Islet of Langerhans (tissue), 1 donor: ENCODE data around the gene IL7R.
"Not testable (repeated sequence)": the region's sequence is repeated elsewhere in the genome, so short reads cannot be mapped to it uniquely, and the experiment has no call there.

Source experiments
- FAIRE-seq: peaks from one replicate; lab custom pipeline; 2011; peaks lifted over from hg19 to GRCh38; lab: Jason Lieb, UNC

IL7R gene

DNA sequence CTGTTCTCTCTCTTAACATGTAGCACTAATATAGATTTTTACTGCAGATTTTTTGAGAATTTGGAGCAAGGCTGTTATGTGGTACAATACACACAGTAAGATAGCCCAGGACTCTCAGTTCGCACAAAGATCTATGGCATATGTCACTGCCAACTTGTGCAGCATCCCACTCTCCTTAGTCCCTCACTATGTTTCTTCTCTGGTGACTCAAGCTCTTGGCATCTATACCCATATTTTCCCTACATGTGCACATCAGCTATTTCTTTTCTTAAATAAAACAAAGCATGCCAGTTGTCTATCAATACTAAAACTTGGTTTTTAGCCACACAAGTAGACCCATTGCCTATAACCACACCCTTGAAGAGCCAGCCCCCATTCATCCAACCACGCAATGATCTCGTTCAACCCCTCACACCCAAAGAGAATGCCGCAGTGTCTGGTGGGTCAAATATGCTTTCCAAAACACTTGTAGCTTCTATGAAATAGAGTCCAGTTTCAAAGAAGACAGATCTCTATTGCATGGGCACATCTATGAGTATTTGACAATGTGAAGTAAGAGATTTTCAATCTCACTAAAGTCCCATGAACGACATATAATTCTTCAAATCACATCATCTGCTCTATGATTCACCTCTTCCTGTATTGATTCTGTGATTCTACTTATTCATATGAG, 18.2 kb upstream of the IL7R start:
- FAIRE-seq = no peak

DNA sequence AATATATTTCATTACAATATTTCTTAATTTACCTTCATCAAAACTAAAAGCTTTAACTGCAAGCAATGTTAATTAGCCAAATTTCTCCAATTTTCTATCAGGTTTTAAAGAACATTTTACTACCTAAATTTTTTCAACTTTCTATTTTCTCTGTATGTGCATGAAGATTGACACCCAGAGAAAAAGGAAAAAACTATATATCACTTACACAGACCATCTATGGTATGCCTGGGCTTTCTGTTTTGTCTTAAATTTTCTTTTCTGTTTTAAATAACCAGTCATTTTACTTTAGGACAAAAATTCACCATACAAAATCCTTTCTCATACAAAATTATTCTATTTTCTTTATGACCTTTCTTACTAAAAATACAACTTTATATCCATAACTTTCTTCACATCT, 13.8 kb upstream of the IL7R start:
- peak; percentile 5 for FAIRE-seq

DNA sequence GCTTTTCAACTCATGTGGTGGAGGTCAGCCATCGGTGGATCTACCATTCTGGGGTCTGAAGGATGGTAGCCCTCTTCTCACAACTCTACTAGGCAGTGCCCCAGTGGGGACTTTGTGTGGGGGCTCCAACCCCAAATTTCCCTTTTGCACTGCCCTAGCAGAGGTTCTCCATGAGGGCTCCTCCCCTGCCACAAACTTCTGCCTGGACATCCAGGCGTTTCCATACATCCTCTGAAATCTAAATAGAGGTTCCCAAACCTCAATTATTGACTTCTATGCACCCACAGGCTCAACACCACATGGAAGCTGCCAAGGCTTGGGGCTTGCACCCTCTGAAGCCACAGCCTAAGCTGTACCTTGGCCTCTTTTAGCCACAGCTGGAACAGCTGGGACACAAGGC, 11.2 kb upstream of the IL7R start:
- FAIRE-seq = not testable (repeated sequence)

DNA sequence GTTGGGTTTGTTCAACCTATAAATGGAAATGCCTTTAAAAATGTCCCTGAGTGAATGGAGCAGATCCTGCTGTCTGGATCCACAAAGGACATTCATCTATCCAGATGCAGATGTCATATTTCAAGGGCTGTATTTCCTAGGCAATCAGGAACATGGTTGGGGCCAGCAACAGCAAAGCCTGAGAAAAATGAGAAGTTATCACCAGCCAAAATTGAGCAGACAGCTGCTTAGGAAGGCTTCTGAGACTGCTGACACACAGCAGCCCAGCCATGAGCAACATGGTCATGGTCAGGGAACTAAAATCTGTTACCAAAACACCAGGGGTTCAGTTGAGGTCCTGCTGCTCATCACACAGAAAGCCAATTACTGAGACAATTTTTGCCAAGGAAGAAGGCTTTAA, 9.2 kb upstream of the IL7R start:
- FAIRE-seq = no peak

DNA sequence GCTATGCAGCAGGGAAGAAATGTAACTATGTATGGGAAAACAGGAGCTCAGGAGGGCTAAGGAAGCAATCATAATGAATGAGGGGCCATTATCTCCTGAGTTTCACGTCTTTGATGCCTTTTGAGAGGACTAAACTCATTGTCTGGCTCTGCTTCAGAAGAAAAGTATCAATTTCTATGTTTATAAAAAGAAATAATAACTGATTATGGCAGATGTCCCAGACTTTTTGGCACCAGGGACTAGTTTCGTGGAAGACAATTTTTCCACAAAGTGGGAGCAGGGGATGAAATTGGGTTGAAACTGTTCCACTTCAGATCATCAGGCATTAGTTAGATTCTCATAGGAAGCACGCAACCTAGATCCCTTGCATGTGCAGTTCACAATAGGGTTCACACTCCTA, 8.7 kb upstream of the IL7R start:
- no peak for FAIRE-seq

DNA sequence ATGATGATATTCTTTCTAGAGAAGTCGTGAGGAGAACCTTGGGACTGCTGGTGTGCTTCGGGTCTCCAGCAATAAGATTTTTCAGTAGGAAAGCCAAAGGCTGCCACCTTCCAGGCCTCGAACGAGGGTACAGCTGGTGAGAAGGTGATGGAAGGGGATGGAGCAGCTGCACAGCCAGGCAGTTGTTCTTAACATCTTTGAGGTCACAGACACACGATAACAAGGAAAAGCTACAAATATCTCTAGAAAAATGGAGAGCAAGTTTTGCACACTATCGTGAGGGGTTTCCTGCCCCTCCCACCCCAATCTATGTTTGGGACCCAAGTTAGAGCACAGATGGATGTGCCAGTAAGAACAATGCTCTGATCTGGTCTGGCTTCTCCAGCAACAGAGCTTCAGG, 6.8 kb upstream of the IL7R start:
- no peak for FAIRE-seq

DNA sequence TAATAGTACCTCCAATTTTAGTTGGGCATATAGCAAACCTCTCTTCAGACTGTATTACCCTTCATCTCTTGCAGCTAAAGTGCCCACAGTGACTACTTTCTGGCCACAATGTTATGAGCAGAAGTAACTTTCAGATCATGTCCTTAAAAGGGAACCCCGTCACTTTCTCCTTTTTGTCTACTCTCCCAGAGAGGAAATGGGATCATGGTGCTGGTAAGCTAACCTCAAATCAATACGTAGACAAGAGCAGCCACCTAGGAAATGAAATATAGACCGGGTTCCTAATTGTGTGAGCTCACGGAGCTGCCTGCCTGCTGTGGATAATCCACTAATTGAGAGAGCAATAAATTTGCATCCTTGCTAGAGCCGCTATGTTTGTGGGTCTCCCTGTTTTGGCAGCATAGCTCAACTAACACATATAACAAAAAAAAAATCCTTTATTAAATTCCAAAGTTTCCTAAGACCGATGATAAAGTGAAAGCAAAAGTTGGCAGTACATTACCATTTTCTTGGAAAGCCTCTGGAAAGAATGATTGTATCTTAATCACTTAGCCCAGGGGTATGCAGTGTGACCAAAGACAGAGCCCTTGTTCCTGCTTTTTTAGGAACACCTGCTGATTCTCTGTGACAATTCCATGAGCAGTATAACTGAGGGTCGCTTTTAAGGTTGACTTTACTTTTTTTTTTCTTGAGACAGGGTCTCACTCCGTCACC, 5.6 kb upstream of the IL7R start:
- no peak for FAIRE-seq

DNA sequence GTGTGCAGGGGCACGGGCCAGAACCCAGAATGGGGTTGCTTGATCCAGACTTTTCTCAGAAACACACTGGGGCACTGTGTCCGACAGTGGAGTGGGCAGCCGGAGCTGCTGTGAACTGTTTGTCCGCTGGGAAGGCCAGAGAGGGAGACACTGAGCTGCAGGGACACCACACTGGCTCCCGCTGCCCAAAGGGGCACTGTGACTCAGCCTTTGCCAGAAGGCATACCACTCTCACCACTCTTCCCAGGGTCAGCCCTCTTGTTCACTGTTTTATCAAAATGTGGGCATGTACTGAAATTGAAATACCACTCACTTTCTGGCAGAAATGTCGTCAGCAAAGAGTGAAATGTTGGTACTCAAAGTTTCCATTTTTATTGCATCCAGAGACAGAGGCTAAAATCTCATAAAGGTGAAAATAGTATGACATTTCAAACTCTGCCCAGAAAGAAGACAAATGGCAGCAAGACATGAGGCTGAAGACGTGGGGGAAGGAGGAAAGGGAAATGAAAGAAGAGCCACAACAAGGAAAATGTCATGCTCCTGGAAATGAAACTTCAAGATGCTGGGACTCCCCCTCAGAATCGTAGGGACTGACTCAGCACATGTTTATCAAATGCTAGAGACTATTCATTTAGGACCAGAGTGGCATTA, 4.5 kb upstream of the IL7R start:
- no peak for FAIRE-seq

DNA sequence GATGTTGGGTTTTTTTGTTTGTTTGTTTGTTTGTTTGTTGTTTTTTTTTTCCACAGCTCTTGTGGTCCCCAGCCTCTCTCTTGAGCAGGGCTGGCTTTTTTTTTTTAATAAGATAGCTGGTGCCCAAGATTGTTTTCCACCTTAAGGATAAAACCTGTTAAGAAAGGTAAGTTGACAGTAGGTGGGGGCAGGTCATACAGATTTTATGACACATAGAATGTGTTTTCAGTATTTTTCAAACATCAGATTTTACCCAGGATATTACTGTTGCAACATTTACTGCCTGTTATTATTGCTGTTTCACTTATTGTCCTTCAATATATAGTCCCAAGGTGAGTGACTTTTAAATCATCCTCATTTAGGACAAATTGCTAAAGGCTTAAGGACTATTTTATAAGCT, 3.9 kb upstream of the IL7R start:
- FAIRE-seq = no peak

DNA sequence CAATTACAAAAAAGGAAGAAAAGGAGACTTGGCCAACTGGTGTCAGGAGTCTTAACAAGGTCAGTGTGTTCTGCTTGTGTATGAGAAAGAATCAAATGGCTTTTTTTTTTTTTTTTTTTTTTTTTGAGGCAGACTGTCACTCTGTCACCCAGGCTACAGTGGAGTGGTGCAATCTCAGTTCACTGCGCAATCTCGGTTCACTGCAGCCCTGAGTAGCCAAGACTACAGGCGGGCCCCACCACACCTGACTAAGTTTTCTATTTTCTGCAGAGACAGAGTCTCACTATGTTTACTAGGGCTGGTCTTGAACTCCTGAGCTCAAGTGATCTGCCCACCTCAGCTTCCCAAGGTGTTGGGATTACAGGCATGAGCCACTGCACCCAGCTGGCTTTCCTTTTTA, 3.1 kb upstream of the IL7R start:
- no peak for FAIRE-seq

DNA sequence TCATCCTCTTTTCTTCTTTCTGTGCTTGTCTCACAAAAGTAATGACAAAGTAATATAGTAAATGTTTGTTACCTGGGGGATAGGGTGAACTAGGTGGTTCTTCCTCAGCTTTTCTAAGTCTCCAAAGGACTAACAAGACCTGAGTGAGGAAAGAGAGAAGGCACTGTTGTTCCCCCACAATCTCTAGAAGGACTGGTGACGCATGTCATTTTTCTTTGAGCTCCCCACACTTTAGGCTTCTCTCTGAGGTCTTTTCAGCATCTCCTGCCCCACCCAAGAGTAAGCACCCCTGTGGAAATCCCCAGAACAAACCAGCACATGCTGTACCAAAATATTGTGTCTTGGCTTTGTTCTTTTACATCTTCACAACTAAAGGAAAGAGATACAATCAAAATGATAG, 2.4 kb upstream of the IL7R start:
- no peak for FAIRE-seq

DNA sequence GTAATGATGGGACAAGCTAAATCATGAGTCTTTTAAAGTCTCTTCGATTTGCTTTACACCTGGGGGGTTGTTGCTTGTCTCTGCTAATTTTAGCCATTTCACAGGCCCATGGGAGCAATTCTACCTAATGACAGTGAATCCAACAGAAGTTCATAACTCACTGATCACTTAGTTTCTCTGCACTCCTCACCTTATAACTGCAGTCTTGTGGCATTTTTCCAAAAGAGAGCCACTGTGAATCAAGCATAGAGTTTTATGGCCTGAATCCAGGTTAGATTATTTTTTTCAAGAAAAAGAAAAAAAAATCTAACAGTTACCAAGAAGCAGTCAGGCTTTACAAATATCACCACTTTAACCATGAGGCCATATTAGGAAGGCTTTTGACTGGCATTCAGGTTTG, 1.5 kb upstream of the IL7R start:
- no peak for FAIRE-seq

DNA sequence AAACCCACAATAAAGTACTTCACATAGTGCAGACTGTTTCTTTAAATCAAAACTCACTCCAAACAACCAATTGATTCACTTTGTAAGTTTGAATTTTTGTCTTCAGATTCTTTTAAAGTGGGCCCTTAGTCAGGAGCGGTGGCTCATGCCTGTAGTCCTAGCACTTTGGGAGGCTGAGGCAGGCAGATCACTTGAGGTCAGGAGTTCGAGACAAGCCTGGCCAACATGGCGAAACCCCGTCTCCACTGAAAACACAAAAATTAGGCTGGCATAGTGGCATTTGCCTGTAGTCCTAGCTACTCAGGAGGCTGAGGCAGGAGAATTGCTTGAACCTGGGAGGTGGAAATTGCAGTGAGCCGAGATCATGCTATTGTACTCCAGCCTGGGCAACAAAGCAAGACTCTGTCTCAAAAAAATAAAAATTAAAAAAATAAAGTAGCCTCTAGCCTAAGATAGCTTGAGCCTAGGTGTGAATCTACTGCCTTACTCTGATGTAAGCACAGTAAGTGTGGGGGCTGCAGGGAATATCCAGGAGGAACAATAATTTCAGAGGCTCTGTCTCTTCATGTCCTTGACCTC, 416 bp upstream of the IL7R start:
- not testable (repeated sequence) for FAIRE-seq

DNA sequence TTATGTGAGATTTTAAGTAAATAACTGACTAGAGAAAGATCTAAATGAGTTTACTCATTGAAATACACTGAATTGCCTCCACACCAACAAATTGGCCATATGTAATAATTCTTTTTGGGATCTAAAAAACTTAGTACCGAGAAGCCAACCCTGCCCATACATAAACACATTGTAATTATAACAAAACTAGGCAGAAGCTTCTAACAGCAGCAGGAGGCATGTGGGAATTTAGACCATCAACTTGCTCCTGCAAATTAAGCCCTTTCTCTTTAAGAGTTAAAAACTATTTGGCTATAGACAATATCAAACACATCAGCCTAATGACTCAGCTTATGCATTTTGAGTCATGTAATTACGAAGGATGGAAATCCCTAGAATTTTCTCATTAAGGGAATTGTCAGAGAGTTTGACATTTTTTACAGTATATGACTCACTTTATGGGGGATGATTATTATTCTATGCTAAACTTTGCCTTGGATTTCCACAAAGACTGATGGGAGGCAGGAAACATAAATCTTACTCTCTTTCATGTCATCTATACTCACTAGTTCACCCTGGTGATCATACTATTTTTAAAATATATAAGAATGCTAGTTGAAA, 1.0 kb downstream of the IL7R start:
- no peak for FAIRE-seq

DNA sequence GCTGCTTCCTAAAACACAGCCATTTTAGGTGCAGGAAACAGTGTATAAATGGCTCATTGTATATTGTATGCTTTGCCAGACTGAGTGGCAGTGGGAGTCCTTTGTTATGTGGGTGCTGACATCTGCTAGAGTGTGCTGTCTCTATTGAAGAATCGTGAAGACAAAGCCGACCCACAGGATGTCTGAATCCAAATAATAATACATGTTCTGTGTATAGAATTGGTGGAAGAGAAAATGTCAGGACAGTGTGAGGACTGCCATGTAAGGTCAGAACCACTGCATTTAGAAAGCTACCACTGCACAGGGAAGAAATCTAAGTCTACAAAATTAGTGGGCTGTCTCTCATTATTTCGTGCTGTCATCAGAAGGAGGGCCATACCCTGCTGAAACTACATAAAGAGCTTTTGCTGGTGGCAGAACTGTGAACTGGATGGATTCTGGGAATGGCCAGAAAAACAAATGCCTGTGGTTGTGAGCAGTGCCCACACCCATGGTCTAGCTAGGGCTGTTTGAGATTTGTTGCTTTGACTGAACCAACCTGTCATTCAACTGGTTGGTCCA, 2.5 kb downstream of the IL7R start:
- no peak for FAIRE-seq

DNA sequence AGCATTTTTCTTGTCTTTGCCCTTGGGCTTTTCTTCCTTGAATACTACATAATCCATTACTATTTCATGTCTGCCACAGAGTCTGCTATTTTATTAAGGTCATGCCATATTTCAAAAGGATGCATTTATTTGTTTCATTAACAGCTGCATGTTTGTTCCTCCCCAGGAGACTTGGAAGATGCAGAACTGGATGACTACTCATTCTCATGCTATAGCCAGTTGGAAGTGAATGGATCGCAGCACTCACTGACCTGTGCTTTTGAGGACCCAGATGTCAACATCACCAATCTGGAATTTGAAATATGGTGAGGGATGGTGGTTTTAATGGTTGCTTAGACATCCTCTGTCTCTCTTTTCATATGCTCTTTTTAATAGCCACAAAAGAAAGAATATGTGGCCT, 4.0 kb downstream of the IL7R start:
- no peak for FAIRE-seq

DNA sequence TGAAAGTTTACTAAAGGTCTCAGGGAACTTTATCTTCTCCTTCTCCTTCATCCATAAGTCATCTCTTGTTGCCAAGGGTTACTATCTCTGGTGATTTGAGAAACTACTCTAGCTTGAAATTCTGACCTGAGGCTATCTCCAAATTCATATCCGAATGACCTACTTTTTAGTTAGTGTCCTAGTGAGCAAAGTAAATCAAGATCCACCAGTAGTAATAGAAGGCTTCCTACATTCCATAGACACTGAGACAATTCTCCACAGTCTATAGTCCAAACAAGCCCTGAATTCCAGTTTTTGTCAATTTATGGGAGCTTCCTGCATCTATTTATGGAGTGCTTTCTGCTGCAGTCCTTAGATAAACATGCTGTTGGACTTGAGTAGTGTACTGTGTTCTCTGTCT, 5.0 kb downstream of the IL7R start:
- no peak for FAIRE-seq

DNA sequence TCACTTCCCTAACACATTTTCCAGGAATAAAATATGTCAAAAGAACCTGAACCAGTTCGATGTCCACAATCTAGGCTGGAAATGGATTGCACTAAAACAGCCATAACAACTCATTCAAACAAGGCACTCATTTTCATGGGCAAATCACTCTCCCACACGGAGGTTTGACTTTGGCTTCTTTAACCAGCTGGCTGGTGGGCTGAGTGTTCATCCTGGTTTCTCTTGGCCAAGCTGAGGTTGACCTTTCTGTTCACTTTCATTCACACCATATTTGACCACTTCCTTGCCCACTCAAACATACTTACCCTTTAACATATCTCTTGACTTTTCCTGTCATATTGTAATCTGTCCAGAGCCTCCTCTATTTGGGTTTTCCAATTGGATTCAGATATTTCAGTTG, 5.4 kb downstream of the IL7R start:
- no peak for FAIRE-seq

DNA sequence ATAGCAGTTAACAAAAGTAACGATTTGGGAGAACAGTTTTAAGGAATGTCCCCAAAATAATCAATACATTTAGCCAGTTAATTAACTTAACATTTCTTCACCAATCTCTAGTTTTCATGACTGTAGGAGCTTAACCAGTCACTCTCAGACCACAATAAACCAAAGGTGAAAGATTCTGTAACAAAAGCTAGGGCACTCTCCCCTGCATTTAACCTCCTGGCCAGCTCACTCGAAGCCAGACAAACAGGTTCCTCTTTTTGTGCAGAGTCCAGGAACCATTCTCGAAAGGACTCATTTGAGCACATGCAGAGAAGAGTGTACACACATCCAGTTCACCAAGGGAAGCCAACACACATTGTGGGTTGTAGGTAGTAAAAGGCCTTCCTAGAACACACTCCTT, 6.5 kb downstream of the IL7R start:
- no peak for FAIRE-seq

DNA sequence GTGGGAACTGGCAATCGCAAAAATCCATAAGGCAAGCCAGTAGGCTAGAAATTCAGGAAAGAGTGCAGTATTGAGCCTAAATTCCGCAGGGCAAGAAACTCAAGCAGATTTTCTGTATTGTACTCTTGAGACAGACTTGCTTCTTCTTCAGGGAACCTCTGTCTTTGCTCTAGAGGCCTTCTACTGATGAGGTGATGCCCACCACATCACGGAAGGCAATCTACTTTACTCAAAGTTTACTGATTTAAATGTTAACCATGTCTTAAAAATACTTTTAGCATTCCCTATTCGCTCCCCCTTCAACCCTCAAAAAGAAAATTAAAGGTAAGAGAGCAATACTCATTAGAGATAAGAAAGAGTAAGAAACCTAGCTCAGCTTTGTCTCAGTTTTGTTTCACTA, 11.3 kb downstream of the IL7R start:
- FAIRE-seq = no peak

DNA sequence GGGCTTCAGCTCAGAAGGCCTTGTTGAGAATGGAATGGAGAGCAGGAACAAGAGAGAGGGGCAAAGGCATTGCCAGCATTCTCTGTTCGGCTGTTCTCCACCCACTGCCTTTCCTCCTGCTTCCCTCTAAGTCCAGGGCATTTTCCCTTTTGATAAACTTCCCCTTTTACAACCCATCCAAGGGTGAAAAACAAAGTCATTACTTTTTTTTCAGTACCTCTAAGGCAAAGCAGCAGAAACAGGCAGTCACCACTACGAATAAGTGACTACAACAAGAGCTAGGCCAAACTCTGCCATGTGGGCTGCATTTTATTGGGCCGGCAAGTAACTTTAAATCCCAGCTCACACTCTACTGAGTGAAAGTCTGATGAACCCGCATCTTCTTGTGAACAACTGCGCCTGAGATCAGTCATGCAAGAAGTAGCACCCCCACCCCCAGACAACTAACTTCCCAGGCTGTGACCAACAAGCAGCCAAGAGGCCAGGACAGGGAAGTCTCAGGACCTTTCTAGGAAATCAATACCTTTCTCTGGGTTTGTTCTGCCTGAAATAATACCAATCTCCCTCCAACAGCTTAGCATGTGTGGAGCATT, 13.1 kb downstream of the IL7R start:
- FAIRE-seq = no peak

DNA sequence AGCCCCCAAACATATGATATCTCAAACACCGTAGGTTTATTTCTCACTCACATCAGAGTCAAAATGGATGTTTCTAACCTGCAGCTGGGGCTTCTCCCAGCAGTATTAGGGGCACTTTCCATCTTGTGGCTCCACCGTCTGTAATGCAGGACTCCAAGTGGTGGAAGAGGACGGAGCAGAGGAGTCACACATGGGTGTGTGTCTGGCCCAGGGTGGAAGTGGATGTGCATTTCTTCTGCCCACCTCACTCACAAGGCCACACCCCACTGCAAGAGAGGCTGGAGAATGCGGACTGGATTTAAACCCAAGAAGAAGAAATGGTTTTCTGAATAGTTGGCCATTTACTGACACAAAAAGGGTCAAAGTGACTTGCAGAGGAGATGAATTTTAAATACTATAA, 13.9 kb downstream of the IL7R start:
- no peak for FAIRE-seq
